Activated naive CD4-positive, alpha-beta T cell treated with anti-CD3 and anti-CD28 coated beads, Interleukin-2, amount 10 ng/mL, durations not matched to agents 7 days and 5 days (primary cell): ENCODE results near the gene NCAPG2.
"Not testable (repeated sequence)": the region's sequence is repeated elsewhere in the genome, so short reads cannot be mapped to it uniquely, and the experiment has no call there.

Source experiments
- CTCF ChIA-PET: fragments of 350-600 bp; sonication (Branson Sonifier 250); formaldehyde crosslinking; loops from one replicate; lab custom pipeline; 2021; ENCODE audit warnings: antibody characterized with exemption; lab: Charles Lee
- DNase-seq: peaks from one replicate; pipeline ENCODE4 v3.0.0-alpha.2; 2020
- H3K27ac Mint-ChIP-seq: one replicate; pipeline ENCODE4 v1.8.0; 2021; ENCODE audit warnings: mild to moderate bottlenecking, moderate library complexity, mixed read lengths
- H3K27me3 Mint-ChIP-seq: one replicate; pipeline ENCODE4 v1.8.0; 2021; ENCODE audit warnings: mild to moderate bottlenecking, mixed read lengths
- H3K36me3 Mint-ChIP-seq: one replicate; pipeline ENCODE4 v1.8.0; 2021; ENCODE audit warnings: mixed read lengths
- H3K4me1 Mint-ChIP-seq: one replicate; pipeline ENCODE4 v1.8.0; 2021; ENCODE audit warnings: mixed read lengths
- H3K4me3 Mint-ChIP-seq: one replicate; pipeline ENCODE4 v1.8.0; 2021; ENCODE audit warnings: mild to moderate bottlenecking, moderate library complexity, mixed read lengths
- H3K9me3 Mint-ChIP-seq: one replicate; pipeline ENCODE4 v1.8.0; 2021; ENCODE audit warnings: mixed read lengths

NCAPG2 gene

GRCh38 chr7:158687406-158687805 is 17.2 kb downstream of the NCAPG2 start:
- no peaks in the 10 kb centered on the region for H3K9me3 Mint-ChIP-seq
- H3K4me3 Mint-ChIP-seq = no peak overlapping the region
- CTCF ChIA-PET = interaction anchor here (1.4 kb wide), 1 partner anchor 289 kb away, joined by 3 read pairs; no protein-coding TSS in a partner anchor
- DNase-seq = no peak
- H3K36me3 Mint-ChIP-seq = peaks cover 58% of the 10 kb centered on the region
- H3K4me1 Mint-ChIP-seq = no peaks in the 10 kb centered on the region
- H3K27ac Mint-ChIP-seq = no peak overlapping the region
- H3K27me3 Mint-ChIP-seq = no peaks in the 10 kb centered on the region

GRCh38 chr7:158685693-158686092 is 18.9 kb downstream of the NCAPG2 start:
- H3K27ac Mint-ChIP-seq = no peak overlapping the region
- DNase-seq = no peak
- peaks cover 54% of the 10 kb centered on the region for H3K36me3 Mint-ChIP-seq
- no peak overlapping the region for H3K4me3 Mint-ChIP-seq
- no peaks in the 10 kb centered on the region for H3K27me3 Mint-ChIP-seq
- peaks cover 7% of the 10 kb centered on the region for H3K4me1 Mint-ChIP-seq
- CTCF ChIA-PET = interaction anchor here (1.5 kb wide), 1 partner anchor 9 kb away, joined by 4 read pairs; no protein-coding TSS in a partner anchor
- H3K9me3 Mint-ChIP-seq = no peaks in the 10 kb centered on the region

GRCh38 chr7:158684329-158684728 is 20.3 kb downstream of the NCAPG2 start:
- no peak for DNase-seq
- Mint-ChIP-seq H3K9me3 (no peaks in the 10 kb centered on the region), H3K27ac (no peak overlapping the region), H3K4me3 (no peak overlapping the region), H3K4me1 (peaks cover 13% of the 10 kb centered on the region), H3K27me3 (no peaks in the 10 kb centered on the region), H3K36me3 (peaks cover 61% of the 10 kb centered on the region)
- CTCF ChIA-PET = no interaction called here

- CTCF ChIA-PET = no interaction called here
- H3K36me3 Mint-ChIP-seq = peaks cover 62% of the 10 kb centered on the region
- no peaks in the 10 kb centered on the region for H3K27me3 Mint-ChIP-seq
- H3K27ac Mint-ChIP-seq = peak overlapping the region; percentile 62
- H3K9me3 Mint-ChIP-seq = no peaks in the 10 kb centered on the region
- peaks cover 13% of the 10 kb centered on the region for H3K4me1 Mint-ChIP-seq
- no peak overlapping the region for H3K4me3 Mint-ChIP-seq
- no peak for DNase-seq
These were observed 21.1 kb downstream of the NCAPG2 start for GRCh38 chr7:158683541-158683940.

GRCh38 chr7:158682456-158682855 is 22.1 kb downstream of the NCAPG2 start:
- CTCF ChIA-PET = no interaction called here

GRCh38 chr7:158680754-158681153 is 23.9 kb downstream of the NCAPG2 start:
- CTCF ChIA-PET = interaction anchor here (0.8 to 0.9 kb wide), 3 partner anchors 89 to 296 kb away, joined by 3 read pairs; no protein-coding TSS in a partner anchor
- no peak for DNase-seq
- peaks cover 15% of the 10 kb centered on the region for H3K4me1 Mint-ChIP-seq
- H3K4me3 Mint-ChIP-seq = no peak overlapping the region
- no peak overlapping the region for H3K27ac Mint-ChIP-seq
- peaks cover 58% of the 10 kb centered on the region for H3K36me3 Mint-ChIP-seq
- H3K9me3 Mint-ChIP-seq = no peaks in the 10 kb centered on the region
- no peaks in the 10 kb centered on the region for H3K27me3 Mint-ChIP-seq

More at GRCh38 chr7:158682456-158682855, 22.1 kb downstream of the NCAPG2 start:
- no peaks in the 10 kb centered on the region for H3K9me3 Mint-ChIP-seq
- no peak overlapping the region for H3K4me3 Mint-ChIP-seq
- H3K36me3 Mint-ChIP-seq = peaks cover 56% of the 10 kb centered on the region
- H3K27me3 Mint-ChIP-seq = no peaks in the 10 kb centered on the region
- no peak overlapping the region for H3K27ac Mint-ChIP-seq
- DNase-seq = no peak
- H3K4me1 Mint-ChIP-seq = peaks cover 13% of the 10 kb centered on the region

- H3K9me3 Mint-ChIP-seq = no peaks in the 10 kb centered on the region
- peaks cover 62% of the 10 kb centered on the region for H3K36me3 Mint-ChIP-seq
- peaks cover 21% of the 10 kb centered on the region for H3K4me1 Mint-ChIP-seq
- DNase-seq = no peak
- peak overlapping the region; percentile 52 for H3K27ac Mint-ChIP-seq
- no peaks in the 10 kb centered on the region for H3K27me3 Mint-ChIP-seq
- CTCF ChIA-PET = no interaction called here
- H3K4me3 Mint-ChIP-seq = no peak overlapping the region
These were observed 27.7 kb downstream of the NCAPG2 start for GRCh38 chr7:158676906-158677305.

GRCh38 chr7:158676171-158676840 is 28.3 kb downstream of the NCAPG2 start:
- Mint-ChIP-seq H3K27ac (no peak overlapping the region), H3K4me1 (peaks cover 20% of the 10 kb centered on the region), H3K9me3 (no peaks in the 10 kb centered on the region), H3K4me3 (no peak overlapping the region), H3K27me3 (no peaks in the 10 kb centered on the region), H3K36me3 (peaks cover 66% of the 10 kb centered on the region)
- no peak for DNase-seq
- CTCF ChIA-PET = interaction anchor here (1.4 kb wide), 1 partner anchor 29 kb away, joined by 3 read pairs; no protein-coding TSS in a partner anchor

- Mint-ChIP-seq H3K27me3 (no peaks in the 10 kb centered on the region), H3K4me3 (no peak overlapping the region), H3K36me3 (peaks cover 62% of the 10 kb centered on the region), H3K4me1 (peaks cover 12% of the 10 kb centered on the region), H3K9me3 (no peaks in the 10 kb centered on the region), H3K27ac (no peak overlapping the region)
- CTCF ChIA-PET = interaction anchor here (1.0 kb wide), 1 partner anchor 60 kb away, joined by 3 read pairs; no protein-coding TSS in a partner anchor
- DNase-seq = no peak
These were observed 31.6 kb downstream of the NCAPG2 start for GRCh38 chr7:158672975-158673374.

- H3K4me3 Mint-ChIP-seq, H3K9me3 Mint-ChIP-seq, CTCF ChIA-PET, H3K27me3 Mint-ChIP-seq, DNase-seq, H3K4me1 Mint-ChIP-seq, H3K27ac Mint-ChIP-seq: not testable (repeated sequence)
- H3K36me3 Mint-ChIP-seq = peaks cover 57% of the 10 kb centered on the region
These were observed 36.5 kb downstream of the NCAPG2 start for GRCh38 chr7:158668086-158668485.

GRCh38 chr7:158666966-158667678 is 37.5 kb downstream of the NCAPG2 start:
- H3K4me3 Mint-ChIP-seq, H3K9me3 Mint-ChIP-seq, H3K4me1 Mint-ChIP-seq, CTCF ChIA-PET, H3K27ac Mint-ChIP-seq, H3K27me3 Mint-ChIP-seq, DNase-seq: not testable (repeated sequence)
- peaks cover 60% of the 10 kb centered on the region for H3K36me3 Mint-ChIP-seq

- DNase-seq = no peak
- Mint-ChIP-seq H3K4me1 (peaks cover 5% of the 10 kb centered on the region), H3K4me3 (no peak overlapping the region), H3K36me3 (peaks cover 59% of the 10 kb centered on the region), H3K9me3 (no peaks in the 10 kb centered on the region), H3K27me3 (no peaks in the 10 kb centered on the region), H3K27ac (no peak overlapping the region)
- CTCF ChIA-PET = no interaction called here
These were observed 38.2 kb downstream of the NCAPG2 start for GRCh38 chr7:158666401-158666800.

GRCh38 chr7:158664406-158664805 is 40.2 kb downstream of the NCAPG2 start:
- CTCF ChIA-PET = no interaction called here
- no peak overlapping the region for H3K4me3 Mint-ChIP-seq

GRCh38 chr7:158663428-158663741 is 41.2 kb downstream of the NCAPG2 start:
- CTCF ChIA-PET = no interaction called here

More at GRCh38 chr7:158664406-158664805, 40.2 kb downstream of the NCAPG2 start:
- no peak for DNase-seq
- Mint-ChIP-seq H3K27me3 (no peaks in the 10 kb centered on the region), H3K9me3 (no peaks in the 10 kb centered on the region), H3K36me3 (peaks cover 49% of the 10 kb centered on the region), H3K4me1 (peaks cover 5% of the 10 kb centered on the region), H3K27ac (peak overlapping the region; percentile 5)

More at GRCh38 chr7:158663428-158663741, 41.2 kb downstream of the NCAPG2 start:
- Mint-ChIP-seq H3K9me3 (no peaks in the 10 kb centered on the region), H3K27ac (peak overlapping the region; percentile 61), H3K4me3 (no peak overlapping the region), H3K36me3 (peaks cover 42% of the 10 kb centered on the region), H3K27me3 (no peaks in the 10 kb centered on the region), H3K4me1 (peaks cover under 1% of the 10 kb centered on the region)
- DNase-seq = no peak
